Caco-2 (cell line): ENCODE data around the gene MTRR. TPM values are rescaled to one million over a fixed set of nuclear protein-coding genes. Genes with fewer than 3 reads are reported as not detected.

Experiments
- BruUV-seq: library from RNA; stranded (reverse); fragments of 400-500 nt; replicated peaks from 2 replicates; lab custom pipeline; 2021; lab: Mats Ljungman, UMichigan
- CTCF ChIA-PET: fragments of 300-600 bp; sonication (Branson Sonifier 250); formaldehyde crosslinking; loops from one replicate; lab custom pipeline; 2022; ENCODE audit warnings: antibody characterized with exemption; lab: Charles Lee
- POLR2A ChIA-PET: fragments of 300-600 bp; sonication (Branson Sonifier 250); formaldehyde crosslinking; loops from one replicate; lab custom pipeline; 2022; ENCODE audit warnings: antibody characterized with exemption; lab: Charles Lee
- DNase-seq, 2 experiments: peaks; one replicate each; pipeline versions ENCODE4 v3.0.0 to v3.0.0-alpha.2; 2020 to 2022
- H3K27me3 ChIP-seq: replicated peaks from 2 replicates; pipeline ENCODE4 v1.6.0; 2011; ENCODE audit warnings: low read length; ENCODE audit not compliant: control insufficient read depth, insufficient read depth
- H3K36me3 ChIP-seq: 2 replicates; pipeline ENCODE4 v1.5.1; 2011; ENCODE audit warnings: low read length; ENCODE audit not compliant: control insufficient read depth, insufficient read depth
- H3K4me1 ChIP-seq: fragments of 250-450 bp; sonication (Bioruptor Pico); 2 replicates; pipeline ENCODE4 v1.5.1; 2020; ENCODE audit warnings: mild to moderate bottlenecking
- H3K4me3 ChIP-seq: 2 replicates; pipeline ENCODE4 v1.5.1; 2011; ENCODE audit warnings: low read depth, mild to moderate bottlenecking, control low read depth, low read length
- H3K9me3 ChIP-seq: fragments of 250-450 bp; sonication (Bioruptor Pico); 2 replicates; pipeline ENCODE4 v1.5.1; 2020; ENCODE audit warnings: mild to moderate bottlenecking, moderate library complexity
- H3K27ac Mint-ChIP-seq: one replicate; pipeline ENCODE4 v1.8.0; 2022; ENCODE audit warnings: mixed read lengths; ENCODE audit not compliant: unreplicated experiment
- H3K27me3 Mint-ChIP-seq: one replicate; pipeline ENCODE4 v1.8.0; 2022; ENCODE audit warnings: mixed read lengths; ENCODE audit not compliant: insufficient read depth, unreplicated experiment
- H3K36me3 Mint-ChIP-seq: one replicate; pipeline ENCODE4 v1.8.0; 2022; ENCODE audit warnings: mild to moderate bottlenecking, mixed read lengths; ENCODE audit not compliant: insufficient read depth, unreplicated experiment
- H3K4me1 Mint-ChIP-seq: one replicate; pipeline ENCODE4 v1.8.0; 2022; ENCODE audit warnings: low read depth, mixed read lengths; ENCODE audit not compliant: unreplicated experiment
- H3K4me3 Mint-ChIP-seq: one replicate; pipeline ENCODE4 v1.8.0; 2022; ENCODE audit warnings: mild to moderate bottlenecking, moderate library complexity, mixed read lengths; ENCODE audit not compliant: unreplicated experiment
- H3K9me3 Mint-ChIP-seq: one replicate; pipeline ENCODE4 v1.8.0; 2022; ENCODE audit warnings: mixed read lengths; ENCODE audit not compliant: unreplicated experiment
- intact Hi-C: fragments of 100-400 bp; cut with micrococcal nuclease; formaldehyde crosslinking; loops from one replicate; pipeline ENCODE4 v1.10.0; 2022; ENCODE audit not compliant: unreplicated experiment
- total RNA-seq: library from RNA; stranded (reverse); gene quantifications from 2 replicates; pipeline ENCODE4 v1.2.3, GENCODE V29; 2022
- TF ChIP-seq, protein P1 (sequence below), 2 experiments: fragments of 200-600 bp in 1 of 2; IDR thresholded peaks; 1 replicate in 1 of 2; 2 replicates in 1 of 2; pipeline versions ENCODE4 v1.5.1 to v1.8.0; 2011 to 2022; ENCODE audit warnings: antibody characterized with exemption in 1 of 2, control low read depth in 1 of 2, inconsistent platforms in 1 of 2, low read depth in 1 of 2, low read length in 1 of 2, mild to moderate bottlenecking in 1 of 2, moderate library complexity in 1 of 2; ENCODE audit not compliant: insufficient read depth in 1 of 2, severe bottlenecking in 1 of 2, unreplicated experiment in 1 of 2

The MTRR gene
- total RNA-seq, 1 experiment from 2014 or later = 57.6 TPM

DNA sequence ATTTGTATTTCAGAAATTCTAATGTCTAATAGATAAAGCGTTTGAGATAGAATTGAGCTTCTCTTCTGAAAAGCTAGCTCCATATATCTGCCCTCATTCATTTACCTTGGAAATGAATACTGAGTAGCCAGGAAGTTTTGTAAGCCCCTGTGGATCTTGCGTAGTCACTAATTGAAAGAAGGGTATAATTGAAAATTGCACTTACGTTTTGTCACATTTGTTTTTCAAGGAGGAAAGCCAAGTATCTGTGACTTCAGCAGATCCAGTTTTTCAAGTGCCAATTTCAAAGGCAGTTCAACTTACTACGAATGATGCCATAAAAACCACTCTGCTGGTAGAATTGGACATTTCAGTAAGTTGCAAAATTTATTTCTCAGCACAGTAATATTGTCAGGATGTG lies 14.0 kb downstream of the MTRR start:
- CTCF ChIA-PET = no interaction called here
- H3K36me3 ChIP-seq = peaks cover 5% of the 10 kb centered on the region
- POLR2A ChIA-PET = no interaction called here

DNA sequence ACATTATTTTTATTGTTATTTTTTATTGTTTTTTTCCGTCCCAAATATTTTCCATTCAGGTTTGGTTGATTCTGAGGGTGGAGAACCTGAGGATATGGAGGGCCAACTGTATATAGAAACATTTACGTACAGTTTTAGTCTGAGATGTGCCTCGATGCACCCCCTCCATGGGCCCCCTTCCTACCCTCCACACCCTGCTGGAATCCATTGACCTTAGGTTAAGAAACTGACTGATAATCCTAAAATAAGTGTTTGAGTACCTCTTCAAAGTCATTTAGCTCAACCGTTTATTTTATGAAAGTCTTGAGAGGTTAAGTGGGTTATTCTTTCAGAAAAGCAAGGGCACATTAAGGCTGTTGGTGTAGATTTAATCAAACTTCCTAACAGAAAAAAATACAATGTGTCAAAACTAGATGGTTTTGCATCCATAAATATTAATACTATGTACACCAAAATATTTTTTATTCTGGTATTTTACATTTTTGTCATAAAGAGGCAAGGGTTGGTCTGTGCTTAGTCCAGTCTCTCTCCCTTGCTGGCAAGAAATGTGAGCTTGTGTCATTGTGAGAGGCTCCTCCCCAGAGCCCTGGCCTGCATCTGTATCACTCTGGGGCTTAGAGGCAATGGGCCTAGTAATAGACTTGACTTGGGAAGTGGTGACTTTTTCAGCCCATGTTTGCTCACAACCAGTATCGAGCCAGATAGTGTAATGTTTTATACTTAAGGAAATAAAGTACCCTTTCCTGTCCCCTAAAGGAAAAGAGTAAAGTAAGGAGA lies 15.7 kb downstream of the MTRR start:
- no peaks in the 10 kb centered on the region for H3K9me3 ChIP-seq
- no TSS peak for BruUV-seq
- Mint-ChIP-seq H3K27ac (no peak overlapping the region), H3K36me3 (peaks cover 77% of the 10 kb centered on the region), H3K9me3 (no peaks in the 10 kb centered on the region), H3K27me3 (no peaks in the 10 kb centered on the region), H3K4me3 (no peak overlapping the region), H3K4me1 (peaks cover 6% of the 10 kb centered on the region)
- ChIA-PET CTCF (no interaction called here), POLR2A (no interaction called here)
- no peak for DNase-seq
- intact Hi-C loops = no loop called here
- H3K4me3 ChIP-seq = no peak overlapping the region
- H3K36me3 ChIP-seq = peaks cover 7% of the 10 kb centered on the region
- H3K4me1 ChIP-seq = peaks cover 2% of the 10 kb centered on the region
- H3K27me3 ChIP-seq = no peaks in the 10 kb centered on the region
- TF ChIP-seq, protein P1, sequence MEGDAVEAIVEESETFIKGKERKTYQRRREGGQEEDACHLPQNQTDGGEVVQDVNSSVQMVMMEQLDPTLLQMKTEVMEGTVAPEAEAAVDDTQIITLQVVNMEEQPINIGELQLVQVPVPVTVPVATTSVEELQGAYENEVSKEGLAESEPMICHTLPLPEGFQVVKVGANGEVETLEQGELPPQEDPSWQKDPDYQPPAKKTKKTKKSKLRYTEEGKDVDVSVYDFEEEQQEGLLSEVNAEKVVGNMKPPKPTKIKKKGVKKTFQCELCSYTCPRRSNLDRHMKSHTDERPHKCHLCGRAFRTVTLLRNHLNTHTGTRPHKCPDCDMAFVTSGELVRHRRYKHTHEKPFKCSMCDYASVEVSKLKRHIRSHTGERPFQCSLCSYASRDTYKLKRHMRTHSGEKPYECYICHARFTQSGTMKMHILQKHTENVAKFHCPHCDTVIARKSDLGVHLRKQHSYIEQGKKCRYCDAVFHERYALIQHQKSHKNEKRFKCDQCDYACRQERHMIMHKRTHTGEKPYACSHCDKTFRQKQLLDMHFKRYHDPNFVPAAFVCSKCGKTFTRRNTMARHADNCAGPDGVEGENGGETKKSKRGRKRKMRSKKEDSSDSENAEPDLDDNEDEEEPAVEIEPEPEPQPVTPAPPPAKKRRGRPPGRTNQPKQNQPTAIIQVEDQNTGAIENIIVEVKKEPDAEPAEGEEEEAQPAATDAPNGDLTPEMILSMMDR (IDR thresholded peaks at IDR 0.05; ENCODE audit: insufficient read depth in 1 of 2, low read depth in 1 of 2, low read length in 1 of 2, severe bottlenecking in 1 of 2, unreplicated experiment in 1 of 2) = no peak

More for the DNA sequence above, 14.0 kb downstream of the MTRR start:
- H3K4me1 ChIP-seq = peaks cover 16% of the 10 kb centered on the region
- BruUV-seq = no TSS peak
- Mint-ChIP-seq H3K4me3 (no peak overlapping the region), H3K9me3 (no peaks in the 10 kb centered on the region), H3K4me1 (peaks cover 6% of the 10 kb centered on the region), H3K27ac (no peak overlapping the region), H3K36me3 (peaks cover 78% of the 10 kb centered on the region), H3K27me3 (no peaks in the 10 kb centered on the region)
- no peaks in the 10 kb centered on the region for H3K27me3 ChIP-seq
- TF ChIP-seq, protein P1 (IDR thresholded peaks at IDR 0.05; ENCODE audit: insufficient read depth in 1 of 2, low read depth in 1 of 2, low read length in 1 of 2, severe bottlenecking in 1 of 2, unreplicated experiment in 1 of 2) = no peak
- no peaks in the 10 kb centered on the region for H3K9me3 ChIP-seq
- no peak for DNase-seq
- no peak overlapping the region for H3K4me3 ChIP-seq
- intact Hi-C loops = no loop called here

DNA sequence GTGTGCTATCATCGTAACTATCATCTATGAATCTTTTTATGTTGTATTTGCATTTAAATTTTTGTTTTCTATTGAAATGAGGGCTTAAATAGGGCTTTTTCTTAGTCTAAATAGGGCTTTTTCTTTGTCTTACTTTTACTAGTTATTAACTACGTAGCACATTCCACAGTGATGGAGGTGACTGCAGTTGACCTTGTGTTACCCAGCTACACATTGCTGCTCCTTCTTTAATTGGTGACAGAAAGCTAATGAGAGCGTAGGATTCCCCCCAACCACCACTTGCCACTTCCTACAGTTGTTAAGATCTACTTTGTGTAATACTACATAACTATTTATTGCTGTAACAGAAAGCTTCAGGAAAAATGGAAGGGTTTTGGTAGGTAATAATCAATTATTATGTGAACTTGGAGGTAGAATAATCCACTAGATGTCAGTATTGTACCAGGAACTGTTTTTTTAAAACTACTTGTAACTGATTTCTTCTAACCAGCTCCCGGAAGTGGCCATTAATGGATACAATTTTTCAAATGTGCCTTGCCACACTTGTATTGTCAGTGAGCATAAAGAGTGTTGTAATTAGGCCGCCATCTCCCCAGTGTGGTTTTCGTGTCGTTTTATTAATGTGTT lies 18.0 kb downstream of the MTRR start:
- TF ChIP-seq, protein P1 (IDR thresholded peaks at IDR 0.05; ENCODE audit: insufficient read depth in 1 of 2, low read depth in 1 of 2, low read length in 1 of 2, severe bottlenecking in 1 of 2, unreplicated experiment in 1 of 2) = peak in 1 of 2 experiments; percentile 30
- no peak for DNase-seq
- intact Hi-C loops = no loop called here
- Histone ChIP-seq H3K4me1 (no peaks in the 10 kb centered on the region), H3K4me3 (no peak overlapping the region), H3K36me3 (peaks cover 6% of the 10 kb centered on the region), H3K9me3 (no peaks in the 10 kb centered on the region), H3K27me3 (no peaks in the 10 kb centered on the region)
- CTCF ChIA-PET = interaction anchor here (0.6 kb wide), 1 partner anchor 658 kb away, joined by 3 read pairs; no protein-coding TSS in a partner anchor
- H3K4me3 Mint-ChIP-seq = no peak overlapping the region
- no peaks in the 10 kb centered on the region for H3K27me3 Mint-ChIP-seq
- POLR2A ChIA-PET = no interaction called here
- no peak overlapping the region for H3K27ac Mint-ChIP-seq
- H3K4me1 Mint-ChIP-seq = no peaks in the 10 kb centered on the region
- no peaks in the 10 kb centered on the region for H3K9me3 Mint-ChIP-seq
- BruUV-seq = no TSS peak
- H3K36me3 Mint-ChIP-seq = peaks cover 70% of the 10 kb centered on the region
